Fibroblast of skin of scalp (primary cell): ENCODE results near the gene PRPH.
"Not testable (repeated sequence)": the region's sequence is repeated elsewhere in the genome, so short reads cannot be mapped to it uniquely, and the experiment has no call there.

ENCODE experiments used
- DNase-seq: peaks from one replicate; pipeline ENCODE4 v3.0.0-alpha.2; 2013

Gene PRPH

DNA sequence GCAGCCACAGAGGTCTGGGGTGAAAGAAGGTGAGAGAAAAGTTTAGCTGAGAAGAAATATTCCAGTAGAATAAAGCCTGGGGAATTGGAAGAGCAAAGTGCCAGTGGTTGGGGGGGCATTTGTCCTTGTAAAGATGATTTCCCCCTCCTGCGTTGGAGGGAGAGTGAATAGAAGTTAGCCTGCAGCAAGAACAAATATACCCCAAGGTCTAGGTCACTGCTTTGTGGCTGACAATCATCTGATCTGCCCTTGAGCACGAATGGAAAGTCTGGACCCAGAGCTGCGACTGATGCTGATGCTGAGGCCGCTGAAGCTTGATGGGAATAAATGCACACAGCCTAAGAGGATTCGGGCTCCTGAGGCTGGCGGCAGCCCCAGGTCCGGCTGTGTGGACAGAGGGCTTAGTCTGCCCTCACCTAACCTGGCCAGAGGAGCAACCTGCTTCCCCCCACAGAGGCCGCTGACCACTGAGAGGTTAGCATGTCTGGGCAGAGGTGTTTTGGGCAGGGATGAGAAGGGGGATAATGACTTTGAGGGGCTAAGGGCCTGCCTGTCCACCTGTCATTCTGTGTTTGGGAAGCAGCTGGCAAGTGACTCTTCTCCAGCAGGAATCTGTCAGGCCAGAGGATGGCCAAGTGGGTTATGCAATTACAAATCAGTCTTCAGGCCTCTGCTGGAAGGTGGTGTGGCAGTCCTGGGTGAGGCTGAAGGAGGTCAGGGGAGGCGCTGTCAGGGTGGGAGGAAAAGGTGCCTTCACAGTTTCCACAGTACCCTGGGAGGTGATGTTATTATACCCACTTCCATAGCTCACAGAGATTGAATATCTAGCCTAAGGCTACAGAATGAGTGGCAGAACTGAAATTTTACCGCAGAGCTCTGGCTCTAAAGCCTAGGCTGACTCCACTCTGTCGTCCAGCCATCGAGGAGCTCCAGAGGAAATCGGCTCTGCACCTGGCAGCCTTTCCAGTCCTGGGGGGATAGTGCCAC, 18.4 kb upstream of the PRPH start:
- no peak for DNase-seq

DNA sequence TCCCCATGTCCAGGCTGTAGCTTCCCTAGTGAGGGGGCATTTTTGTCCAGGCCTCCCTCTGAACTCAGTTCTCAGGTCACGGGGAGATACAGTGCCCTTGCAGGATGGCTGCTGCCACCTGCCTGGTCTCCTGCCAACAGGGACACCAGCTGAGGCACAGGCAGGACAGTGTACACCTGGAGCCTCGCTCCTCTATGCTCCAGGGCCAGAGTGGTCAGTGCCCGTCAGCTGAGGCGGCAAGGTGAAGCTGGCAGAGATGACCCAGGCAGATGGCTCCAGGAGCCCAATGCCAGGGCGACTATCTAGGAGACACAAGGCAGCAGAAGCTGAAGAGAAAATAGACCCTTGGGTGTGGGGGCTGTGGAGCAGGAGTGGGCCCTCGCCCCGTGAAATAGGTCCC, 17.5 kb upstream of the PRPH start:
- no peak for DNase-seq

DNA sequence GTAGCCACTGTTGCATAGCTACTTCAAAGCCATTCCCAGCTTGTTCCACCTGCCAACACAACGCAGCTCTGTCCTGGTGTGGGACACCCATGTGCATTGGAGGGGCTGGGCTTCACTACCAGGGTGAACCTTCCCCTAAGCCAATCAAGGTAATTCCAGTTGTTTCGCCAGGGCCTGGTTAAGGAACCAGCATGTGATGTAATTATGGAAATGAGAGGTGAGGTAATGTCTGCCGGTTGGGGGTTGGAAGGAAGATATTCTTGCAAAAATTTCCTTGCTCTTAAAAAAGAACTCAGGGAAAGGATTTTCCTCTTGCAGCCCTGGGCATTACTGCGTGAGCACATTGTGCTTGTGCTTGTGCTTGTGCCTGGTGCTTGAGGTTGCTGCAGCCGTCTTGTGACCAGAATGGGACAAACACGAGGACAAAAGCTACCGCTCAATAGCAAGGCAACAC, 15.2 kb upstream of the PRPH start:
- no peak for DNase-seq

DNA sequence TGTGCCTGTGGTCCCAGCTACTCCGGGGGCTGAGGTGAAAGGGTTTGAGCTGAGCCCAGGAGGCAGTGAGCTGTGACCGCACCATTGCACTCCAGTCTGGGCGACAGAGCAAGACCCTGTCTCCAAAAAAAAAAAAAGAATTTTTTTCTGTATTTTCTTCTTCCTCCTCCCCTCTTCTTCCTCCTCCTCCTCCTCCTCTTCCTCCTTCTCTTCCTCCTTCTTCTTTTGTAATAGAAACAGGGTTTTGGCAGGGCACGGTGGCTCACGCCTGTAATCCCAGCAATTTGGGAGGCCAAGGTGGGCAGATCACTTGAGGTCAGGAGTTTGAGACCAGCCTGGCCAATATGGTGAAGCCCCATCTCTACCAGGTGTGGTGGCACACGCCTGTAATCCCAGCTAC, 14.4 kb upstream of the PRPH start:
- not testable (repeated sequence) for DNase-seq

DNA sequence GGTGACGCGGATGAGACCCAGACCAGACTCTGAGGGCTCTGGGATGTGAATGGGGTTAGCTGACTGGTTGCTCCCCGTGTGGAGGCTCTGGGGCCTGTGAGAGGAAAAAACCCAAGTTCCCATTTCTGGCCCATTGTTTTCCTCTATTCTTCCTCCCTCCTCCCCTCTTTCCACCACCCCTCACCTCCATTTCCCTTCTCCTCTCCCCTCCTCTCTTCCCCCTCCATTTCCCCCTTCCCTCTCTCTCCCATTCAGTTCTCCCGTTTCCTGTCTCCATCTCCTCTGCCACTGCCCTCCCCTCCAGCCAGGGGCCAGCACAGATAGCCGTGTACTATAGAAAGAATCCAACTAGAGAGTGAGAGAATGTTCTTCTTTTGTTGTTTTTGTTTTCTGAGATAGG, 12.6 kb upstream of the PRPH start:
- no peak for DNase-seq

DNA sequence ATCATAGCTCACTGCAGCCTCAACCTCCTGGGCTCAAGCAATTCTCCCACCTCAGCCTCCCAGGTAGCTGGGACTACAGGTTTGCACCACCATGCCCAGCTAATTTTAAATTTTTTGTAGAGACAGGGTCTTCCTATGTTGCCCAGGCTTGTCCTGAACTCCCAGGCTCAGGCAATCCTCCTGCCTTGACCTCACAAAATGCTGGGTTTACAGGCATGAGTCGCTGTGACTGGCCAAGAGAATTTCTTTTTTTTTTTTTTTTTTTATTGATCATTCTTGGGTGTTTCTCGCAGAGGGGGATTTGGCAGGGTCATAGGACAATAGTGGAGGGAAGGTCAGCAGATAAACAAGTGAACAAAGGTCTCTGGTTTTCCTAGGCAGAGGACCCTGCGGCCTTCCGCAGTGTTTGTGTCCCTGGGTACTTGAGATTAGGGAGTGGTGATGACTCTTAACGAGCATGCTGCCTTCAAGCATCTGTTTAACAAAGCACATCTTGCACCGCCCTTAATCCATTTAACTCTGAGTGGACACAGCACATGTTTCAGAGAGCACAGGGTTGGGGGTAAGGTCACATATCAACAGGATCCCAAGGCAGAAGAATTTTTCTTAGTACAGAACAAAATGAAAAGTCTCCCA, 12.1 kb upstream of the PRPH start:
- not testable (repeated sequence) for DNase-seq

DNA sequence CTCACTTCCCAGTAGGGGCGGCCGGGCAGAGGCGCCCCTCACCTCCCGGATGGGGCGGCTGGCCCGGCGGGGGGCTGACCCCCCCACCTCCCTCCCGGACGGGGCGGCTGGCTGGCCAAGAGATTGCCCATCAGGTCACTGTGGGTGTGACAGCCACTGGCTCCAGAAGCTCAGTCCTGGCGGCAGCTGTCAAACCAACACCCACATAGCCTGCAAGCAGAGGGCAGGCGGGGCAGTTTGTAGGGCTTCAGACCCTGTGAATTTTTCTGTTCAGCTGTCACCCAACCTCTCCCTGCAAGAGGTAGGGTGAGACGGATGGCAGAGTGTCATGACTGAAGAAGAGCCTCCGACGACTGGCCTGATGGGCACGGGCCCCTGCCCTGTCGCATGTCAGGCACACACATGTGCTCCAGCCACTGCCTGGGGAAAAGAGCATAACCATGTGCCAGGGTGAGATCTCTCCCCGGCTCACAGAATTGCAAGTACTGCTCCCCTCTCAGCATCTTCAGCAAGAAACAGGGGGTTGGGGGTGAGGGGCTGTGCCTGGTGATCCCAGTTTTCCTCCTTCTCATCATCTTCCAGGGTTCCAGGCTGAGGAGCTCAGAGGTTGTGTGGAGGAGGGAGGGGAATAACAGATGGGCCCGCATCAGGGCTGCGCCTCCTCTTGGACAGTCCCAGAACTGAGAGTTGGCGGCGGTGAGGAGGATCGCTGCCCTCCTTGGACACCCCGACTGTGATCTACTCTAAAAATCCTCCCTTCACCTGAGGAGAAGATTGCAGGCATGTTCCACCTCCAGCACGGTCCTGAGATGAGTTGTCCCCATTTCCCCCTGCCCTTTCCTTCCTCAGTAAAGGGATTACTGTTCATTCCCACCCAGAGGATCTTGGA, 11.2 kb upstream of the PRPH start:
- no peak for DNase-seq

DNA sequence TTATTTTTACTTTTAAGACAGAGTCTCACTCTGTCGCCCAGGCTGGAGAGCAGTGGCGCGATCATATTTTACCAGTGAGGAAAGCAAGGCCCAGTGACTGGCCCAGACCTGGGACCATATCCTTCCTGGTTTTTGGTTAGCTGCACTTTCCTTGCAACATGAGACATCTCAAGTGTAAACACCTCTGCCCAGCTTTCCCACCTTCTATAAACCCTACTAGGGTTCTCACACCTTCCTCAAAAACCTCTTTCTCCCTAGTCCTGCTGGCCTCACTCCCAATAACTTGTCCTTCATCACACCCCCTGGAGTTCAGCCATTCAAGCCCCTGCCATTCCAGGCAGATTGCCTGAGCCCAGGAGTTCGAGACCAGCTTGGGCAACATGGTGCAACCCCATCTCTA, 10.3 kb upstream of the PRPH start:
- no peak for DNase-seq

DNA sequence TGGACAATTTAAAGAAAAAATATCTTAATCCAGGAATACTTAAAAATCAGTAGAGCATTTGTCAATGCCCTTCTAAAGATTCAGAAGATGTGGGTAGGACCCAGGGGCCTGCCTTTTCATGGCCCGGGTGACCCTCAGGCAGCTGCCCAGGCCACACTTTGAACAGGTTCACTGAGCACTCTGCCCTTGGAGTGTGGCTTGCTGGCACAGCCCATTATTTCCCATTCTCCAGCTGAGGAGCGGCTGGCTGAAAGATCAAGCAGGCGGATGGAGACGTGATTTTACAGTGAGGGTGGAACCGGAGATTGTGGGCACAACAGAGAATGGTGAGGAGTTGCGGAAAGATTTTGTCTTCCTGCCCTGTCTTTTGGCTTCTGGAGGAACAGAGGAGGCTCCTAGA, 7.1 kb upstream of the PRPH start:
- DNase-seq, result no peak

DNA sequence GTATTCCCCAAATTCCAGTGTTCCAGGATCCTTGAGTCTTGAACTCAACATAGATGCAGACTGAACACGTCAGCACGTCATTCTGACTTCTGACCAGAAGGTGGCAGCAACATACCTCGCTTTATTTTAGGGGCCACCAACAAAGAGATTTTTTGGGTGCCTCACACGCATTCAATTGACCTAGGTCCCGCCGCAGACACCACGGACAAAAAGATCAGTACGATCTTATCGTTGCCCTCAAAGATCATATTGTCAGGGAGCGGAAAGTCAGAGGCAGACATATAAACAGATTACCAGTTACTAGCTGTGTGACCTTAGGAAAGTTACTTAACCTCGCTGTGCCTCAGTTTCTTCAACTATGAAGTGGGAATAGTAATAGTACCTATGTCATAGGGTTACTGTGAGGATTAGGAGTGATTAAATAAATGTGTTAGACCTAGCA, 6.5 kb upstream of the PRPH start:
- peak; percentile 52 for DNase-seq

DNA sequence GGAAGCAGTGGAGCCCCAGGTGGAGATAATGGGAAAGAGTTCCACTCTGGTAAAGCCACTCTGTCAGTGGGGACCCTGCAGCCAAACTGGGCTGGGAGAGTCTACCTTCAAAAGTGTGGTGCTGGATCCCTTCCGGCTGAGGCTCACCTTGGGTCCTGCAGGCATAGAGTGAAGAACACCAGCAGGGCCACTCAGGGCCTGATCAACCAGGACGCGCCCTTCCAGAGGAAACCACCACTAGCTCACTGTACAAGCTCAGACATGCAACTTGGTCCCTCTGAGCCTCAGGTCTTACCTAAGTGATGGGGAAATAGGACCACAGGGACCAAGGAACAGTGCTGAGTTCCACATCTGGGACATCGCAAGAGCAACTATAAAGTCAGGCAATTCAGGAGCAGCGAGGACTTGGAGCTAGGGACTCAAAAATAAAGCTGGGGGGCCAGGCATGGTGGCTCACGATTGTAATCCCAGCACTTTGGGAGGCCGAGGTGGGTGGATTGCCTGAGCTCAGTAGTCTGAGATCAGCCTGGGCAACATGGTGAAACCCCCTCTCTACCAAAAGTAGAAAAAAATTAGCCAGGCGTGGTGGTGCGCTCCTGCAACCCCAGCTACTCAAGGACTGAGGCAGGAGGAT, 5.9 kb upstream of the PRPH start:
- no peak for DNase-seq

DNA sequence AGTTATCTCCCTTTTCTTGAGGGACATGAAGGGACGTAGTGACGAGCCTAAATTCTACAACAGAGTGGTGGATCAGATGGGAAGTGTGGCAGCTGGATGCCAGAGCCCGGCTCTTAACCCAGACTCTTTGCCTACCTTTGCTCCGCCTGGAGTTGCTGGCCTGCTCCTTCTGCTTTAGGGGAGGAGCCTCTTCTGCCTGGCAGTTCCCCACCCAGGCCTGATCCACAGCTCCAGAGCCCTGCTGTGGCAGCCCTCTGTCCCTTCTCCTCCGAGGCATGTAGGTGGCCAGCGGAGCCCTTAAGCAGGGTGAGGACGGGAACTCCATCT, 2.3 kb upstream of the PRPH start:
- DNase-seq, result no peak

DNA sequence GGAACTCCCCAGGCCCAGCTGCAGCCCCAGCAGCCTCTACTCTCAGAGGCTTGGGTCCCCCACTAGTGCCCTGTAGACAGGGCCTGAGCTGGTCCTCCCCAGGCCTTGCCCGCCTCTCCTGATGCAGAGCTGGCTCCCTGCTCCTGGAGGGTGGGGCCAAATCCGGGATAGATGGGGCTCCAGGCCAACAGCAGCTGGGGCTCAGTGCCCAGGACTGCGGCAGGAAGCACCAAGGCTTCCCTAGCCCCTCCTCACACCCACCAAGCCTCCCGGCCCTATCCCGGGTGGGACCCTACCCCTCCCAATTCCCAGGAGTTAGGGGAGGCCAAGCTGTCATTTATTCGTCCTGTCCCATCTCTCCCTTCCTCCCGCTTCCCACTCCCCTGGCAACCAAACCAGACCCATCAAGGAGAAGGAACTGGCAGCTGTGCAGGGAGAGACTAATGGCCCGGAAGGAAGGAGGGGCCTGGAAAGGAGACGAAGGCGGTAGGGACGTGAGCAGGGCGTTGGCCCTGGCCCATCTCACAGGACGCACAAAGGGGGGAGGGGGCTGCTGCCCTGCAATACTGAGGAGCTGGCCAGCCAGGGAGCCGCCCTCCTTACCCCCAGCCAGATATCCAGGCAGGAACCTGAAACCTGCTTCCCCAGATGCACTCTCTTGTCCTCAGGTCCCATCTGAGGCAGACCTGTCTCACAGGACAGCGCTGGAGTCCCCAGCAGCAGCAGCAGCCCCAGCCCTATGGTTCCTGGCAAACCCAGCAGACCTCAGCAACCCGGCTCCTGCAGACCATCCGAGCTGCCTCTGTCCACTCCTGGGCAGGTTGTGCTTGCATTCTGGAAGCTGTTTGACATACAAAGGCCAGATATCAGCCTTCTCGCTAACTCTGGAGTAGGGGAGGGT, 1.6 kb upstream of the PRPH start:
- no peak for DNase-seq

DNA sequence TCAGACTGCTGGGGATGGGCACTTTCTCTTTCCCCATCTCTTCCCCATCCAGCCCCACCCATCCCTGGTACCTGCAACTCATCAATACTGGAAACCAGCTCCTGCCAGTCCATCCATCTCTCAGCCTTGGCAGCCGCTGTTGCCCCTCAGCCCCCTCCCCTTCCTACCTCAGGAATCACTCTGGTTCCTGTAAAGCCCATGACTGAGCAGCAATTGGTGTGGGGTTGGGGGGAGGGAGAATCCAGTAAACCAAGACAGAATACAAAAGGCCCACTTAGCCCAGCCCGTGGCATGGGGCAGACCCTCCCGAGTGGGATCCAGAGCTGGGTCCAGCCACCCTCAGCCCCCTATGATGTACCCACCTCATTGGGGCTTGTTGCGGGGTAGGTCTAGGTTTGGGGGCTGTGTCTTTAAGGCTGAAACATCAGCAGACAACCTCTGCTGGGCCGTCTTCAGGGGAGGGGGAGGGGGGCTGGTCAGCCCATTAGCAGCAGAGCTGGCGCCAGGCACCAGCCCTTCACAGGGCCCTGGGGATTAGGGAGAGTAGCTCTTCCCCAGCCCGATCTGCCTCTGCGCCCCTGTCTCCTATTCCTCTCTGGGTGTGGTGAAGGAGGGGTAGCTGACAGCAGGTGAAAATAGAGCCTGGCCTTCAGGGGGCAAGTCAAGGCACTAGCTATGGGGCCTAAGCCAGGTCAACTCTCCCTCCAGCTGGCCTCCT, 702 bp upstream of the PRPH start:
- DNase-seq, result no peak

DNA sequence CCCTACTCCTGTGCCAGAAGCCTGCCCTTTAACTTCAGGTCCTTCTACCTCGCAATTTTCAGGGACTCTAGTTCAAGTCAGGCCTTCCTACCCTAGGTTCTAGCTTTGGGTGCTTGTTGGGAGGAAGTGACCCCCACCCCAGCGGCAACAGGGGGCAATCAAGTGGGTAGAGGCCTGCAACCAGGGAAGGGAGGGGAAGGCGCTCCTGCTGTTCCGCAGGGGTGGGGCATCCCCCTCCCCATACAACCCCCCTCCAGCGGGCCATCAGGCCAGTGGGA, 204 bp upstream of the PRPH start:
- DNase-seq, result no peak

DNA sequence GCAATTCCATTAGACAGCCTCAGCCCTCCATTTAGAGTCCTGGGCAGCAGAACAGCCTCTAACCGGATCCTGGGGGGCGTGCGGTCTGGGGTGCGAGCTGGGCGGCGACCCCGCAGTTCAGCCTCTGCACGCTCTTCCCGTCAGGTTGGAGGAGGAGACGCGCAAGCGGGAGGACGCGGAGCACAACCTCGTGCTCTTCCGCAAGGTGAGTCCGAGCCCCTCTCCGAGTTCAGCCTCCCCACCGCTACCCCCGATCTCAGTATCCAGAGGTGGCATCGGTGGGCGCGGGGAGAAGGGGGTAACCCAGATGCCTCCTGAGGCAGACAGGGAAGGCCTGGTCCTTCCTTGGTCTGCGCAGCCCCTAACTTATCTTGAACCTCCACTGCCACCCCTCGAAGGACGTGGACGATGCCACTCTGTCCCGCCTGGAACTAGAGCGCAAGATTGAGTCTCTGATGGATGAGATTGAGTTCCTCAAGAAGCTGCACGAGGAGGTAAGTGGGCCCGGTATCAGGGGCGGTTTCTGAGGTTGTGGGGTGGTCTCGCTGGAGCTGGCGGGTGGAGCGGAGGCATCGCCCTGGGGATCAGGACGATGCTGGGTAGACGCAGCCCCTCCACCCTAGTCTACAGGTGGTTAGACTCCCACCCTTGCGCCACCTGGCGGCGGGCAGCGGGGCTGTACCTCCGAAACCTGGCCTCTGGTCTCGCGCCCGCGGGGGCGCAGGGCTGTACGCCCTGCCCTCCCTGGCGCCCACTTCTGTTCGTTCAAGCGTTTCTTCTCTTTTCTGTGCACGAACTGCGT, 1.3 kb downstream of the PRPH start:
- DNase-seq, result no peak

DNA sequence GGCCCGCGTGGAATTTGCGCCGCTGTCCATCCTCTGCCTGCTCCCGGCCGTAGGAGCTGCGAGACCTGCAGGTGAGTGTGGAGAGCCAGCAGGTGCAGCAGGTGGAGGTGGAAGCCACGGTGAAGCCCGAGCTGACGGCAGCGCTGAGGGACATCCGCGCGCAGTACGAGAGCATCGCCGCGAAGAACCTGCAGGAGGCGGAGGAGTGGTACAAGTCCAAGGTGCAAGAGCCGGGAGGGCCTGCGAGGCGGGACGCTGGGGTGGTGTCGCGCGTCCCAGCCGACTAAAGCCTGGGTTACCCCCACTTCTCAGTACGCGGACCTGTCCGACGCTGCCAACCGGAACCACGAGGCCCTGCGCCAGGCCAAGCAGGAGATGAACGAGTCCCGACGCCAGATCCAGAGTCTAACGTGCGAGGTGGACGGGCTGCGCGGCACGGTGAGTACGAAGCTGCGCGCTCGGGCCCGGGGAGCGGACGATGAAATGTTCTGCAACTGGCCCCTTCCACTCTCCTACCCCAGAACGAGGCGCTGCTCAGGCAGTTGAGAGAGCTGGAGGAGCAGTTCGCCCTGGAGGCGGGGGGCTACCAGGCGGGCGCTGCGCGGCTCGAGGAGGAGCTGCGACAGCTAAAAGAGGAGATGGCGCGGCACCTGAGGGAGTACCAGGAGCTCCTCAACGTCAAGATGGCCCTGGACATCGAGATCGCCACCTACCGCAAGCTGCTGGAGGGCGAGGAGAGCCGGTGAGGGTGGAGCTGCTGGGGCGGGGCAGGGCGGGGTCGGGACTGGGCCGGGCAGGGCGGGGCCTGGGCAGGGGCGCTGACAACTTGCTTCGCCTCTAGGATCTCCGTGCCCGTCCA, 2.1 kb downstream of the PRPH start:
- no peak for DNase-seq

DNA sequence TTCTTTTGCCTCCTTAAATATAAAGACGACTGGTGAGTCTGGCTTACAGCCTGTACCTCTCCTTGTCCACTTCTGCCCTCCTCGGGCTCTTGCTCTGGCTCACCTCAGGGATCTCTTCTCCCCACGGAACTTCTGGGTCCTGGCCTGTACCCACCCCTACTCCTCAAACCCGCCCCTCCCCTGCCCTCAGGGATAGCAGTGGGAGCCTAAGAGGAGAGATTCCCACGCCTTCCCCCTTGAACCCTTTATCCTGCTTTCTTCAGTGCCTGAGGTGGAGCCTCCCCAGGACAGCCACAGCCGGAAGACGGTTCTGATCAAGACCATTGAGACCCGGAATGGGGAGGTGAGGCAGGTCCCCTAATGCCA, 2.7 kb downstream of the PRPH start:
- DNase-seq, result no peak

DNA sequence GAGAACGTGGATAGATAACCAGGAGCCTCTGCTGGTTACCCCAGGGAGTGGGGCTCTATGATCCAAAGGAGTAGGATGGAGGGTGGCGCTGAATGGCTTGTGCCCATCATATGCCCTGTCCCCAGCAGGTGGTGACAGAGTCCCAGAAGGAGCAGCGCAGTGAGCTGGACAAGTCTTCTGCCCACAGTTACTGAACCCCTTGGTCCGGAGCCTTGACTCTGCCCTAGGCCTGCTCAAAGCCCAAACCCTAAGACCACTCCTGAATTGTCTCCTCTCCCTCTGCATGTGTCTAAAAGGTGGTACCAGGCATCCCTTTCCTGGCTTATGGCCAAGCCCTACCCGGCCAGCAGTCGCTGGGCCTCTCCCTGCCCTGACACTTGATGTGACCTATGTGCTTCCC, 3.2 kb downstream of the PRPH start:
- DNase-seq, result no peak
